DND-41 (cell line): Measurements from ENCODE around the gene NPAS2.

Experiments
- ATAC-seq: fragments of 200-7000 bp; cut with Tn5 transposase; 3 replicates; pipeline ENCODE4 v1.9.1; 2021; ENCODE audit warnings: low read depth; ENCODE audit not compliant: insufficient read depth
- DNase-seq: peaks from one replicate; pipeline ENCODE4 v3.0.0-alpha.2; 2020
- H2AFZ ChIP-seq: 2 replicates; pipeline ENCODE4 v1.6.0; 2012; ENCODE audit warnings: low read depth, low read length
- H3K27ac ChIP-seq: 2 replicates; pipeline ENCODE4 v1.5.1; 2012; ENCODE audit warnings: low read length, inconsistent platforms
- H3K27me3 ChIP-seq: fragments of 200-600 bp; sonication (generic); 2 replicates; pipeline ENCODE4 v1.6.0; 2012; ENCODE audit warnings: low read length, mild to moderate bottlenecking, inconsistent platforms; ENCODE audit not compliant: insufficient read depth, poor library complexity
- H3K36me3 ChIP-seq: 2 replicates; pipeline ENCODE4 v1.5.1; 2012; ENCODE audit warnings: low read length, inconsistent platforms; ENCODE audit not compliant: insufficient read depth
- H3K4me1 ChIP-seq: 2 replicates; pipeline ENCODE4 v1.5.1; 2012; ENCODE audit warnings: mild to moderate bottlenecking, low read length; ENCODE audit not compliant: insufficient read depth
- H3K4me2 ChIP-seq: 2 replicates; pipeline ENCODE4 v1.6.0; 2012; ENCODE audit warnings: mild to moderate bottlenecking, moderate library complexity, low read length, inconsistent platforms; ENCODE audit not compliant: insufficient read depth
- H3K4me3 ChIP-seq, 2 experiments: fragments of 200-600 bp in 1 of 2; shearing (Covaris generic) in 1 of 2; 2 replicates each; pipeline ENCODE4 v1.5.1; 2012 to 2016; ENCODE audit warnings: inconsistent platforms in 2 of 2, low read length in 2 of 2, mild to moderate bottlenecking in 2 of 2, low read depth in 1 of 2, moderate library complexity in 1 of 2
- H3K79me2 ChIP-seq: 2 replicates; pipeline ENCODE4 v1.6.0; 2012; ENCODE audit warnings: low read length, inconsistent platforms; ENCODE audit not compliant: insufficient read depth
- H3K9ac ChIP-seq: 2 replicates; pipeline ENCODE4 v1.6.0; 2012; ENCODE audit warnings: low read depth, mild to moderate bottlenecking, inconsistent platforms, low read length, moderate library complexity
- H3K9me3 ChIP-seq: 2 replicates; pipeline ENCODE4 v1.5.1; 2012; ENCODE audit warnings: low read length, moderate library complexity, mild to moderate bottlenecking, inconsistent platforms; ENCODE audit not compliant: insufficient read depth, severe bottlenecking
- H4K20me1 ChIP-seq: 2 replicates; pipeline ENCODE4 v1.6.0; 2012; ENCODE audit warnings: low read length; ENCODE audit not compliant: insufficient read depth
- EZH2 ChIP-seq: IDR thresholded peaks from 3 replicates; pipeline ENCODE4 v1.6.1; 2012; ENCODE audit warnings: borderline replicate concordance, low read depth, mild to moderate bottlenecking, moderate library complexity, low read length, inconsistent platforms; ENCODE audit not compliant: severe bottlenecking
- TF ChIP-seq, protein P1 (sequence below): IDR thresholded peaks from 2 replicates; pipeline ENCODE4 v1.5.1; 2012; ENCODE audit warnings: borderline replicate concordance, low read length, moderate library complexity, mild to moderate bottlenecking; ENCODE audit not compliant: poor library complexity, severe bottlenecking; ENCODE audit errors: extremely low read depth

The NPAS2 gene

GRCh38 chr2:100791294-100791935 is 28.5 kb upstream of the NPAS2 start:
- Histone ChIP-seq H3K27ac (no peak overlapping the region), H3K4me3 (no peak overlapping the region), H3K79me2 (no peaks in the 10 kb centered on the region), H3K9me3 (no peaks in the 10 kb centered on the region), H3K27me3 (no peaks in the 10 kb centered on the region), H3K9ac (no peak overlapping the region), H2AFZ (no peak overlapping the region), H3K4me2 (no peak overlapping the region), H3K4me1 (no peaks in the 10 kb centered on the region), H4K20me1 (no peaks in the 10 kb centered on the region), H3K36me3 (no peaks in the 10 kb centered on the region)
- DNase-seq: no peak
- TF ChIP-seq, protein P1, sequence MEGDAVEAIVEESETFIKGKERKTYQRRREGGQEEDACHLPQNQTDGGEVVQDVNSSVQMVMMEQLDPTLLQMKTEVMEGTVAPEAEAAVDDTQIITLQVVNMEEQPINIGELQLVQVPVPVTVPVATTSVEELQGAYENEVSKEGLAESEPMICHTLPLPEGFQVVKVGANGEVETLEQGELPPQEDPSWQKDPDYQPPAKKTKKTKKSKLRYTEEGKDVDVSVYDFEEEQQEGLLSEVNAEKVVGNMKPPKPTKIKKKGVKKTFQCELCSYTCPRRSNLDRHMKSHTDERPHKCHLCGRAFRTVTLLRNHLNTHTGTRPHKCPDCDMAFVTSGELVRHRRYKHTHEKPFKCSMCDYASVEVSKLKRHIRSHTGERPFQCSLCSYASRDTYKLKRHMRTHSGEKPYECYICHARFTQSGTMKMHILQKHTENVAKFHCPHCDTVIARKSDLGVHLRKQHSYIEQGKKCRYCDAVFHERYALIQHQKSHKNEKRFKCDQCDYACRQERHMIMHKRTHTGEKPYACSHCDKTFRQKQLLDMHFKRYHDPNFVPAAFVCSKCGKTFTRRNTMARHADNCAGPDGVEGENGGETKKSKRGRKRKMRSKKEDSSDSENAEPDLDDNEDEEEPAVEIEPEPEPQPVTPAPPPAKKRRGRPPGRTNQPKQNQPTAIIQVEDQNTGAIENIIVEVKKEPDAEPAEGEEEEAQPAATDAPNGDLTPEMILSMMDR: no peak
- no peak for TF ChIP-seq EZH2
- ATAC-seq: no peak

DNA sequence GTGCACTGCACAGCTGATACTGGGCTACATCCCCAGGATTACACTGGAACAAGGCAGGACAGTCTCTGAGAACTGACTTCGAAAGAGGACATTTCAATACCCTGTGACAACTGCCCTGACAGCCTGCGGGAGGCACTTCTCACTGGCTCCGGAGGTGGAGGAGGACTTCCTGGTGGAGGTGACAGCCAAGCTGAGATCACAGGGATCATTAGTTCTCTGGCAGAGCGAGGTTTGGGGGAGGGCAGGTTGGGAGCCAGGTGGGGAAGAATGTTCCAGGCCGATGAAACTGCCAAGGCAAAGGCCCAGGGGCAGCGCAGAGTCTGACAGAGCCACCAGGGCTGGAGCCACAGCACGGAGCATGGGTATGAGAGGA is 28.0 kb upstream of the NPAS2 start:
- no peak for DNase-seq
- Histone ChIP-seq H2AFZ (no peak overlapping the region), H3K79me2 (no peaks in the 10 kb centered on the region), H3K9ac (no peak overlapping the region), H3K4me3 (no peak overlapping the region), H3K4me1 (no peaks in the 10 kb centered on the region), H3K36me3 (no peaks in the 10 kb centered on the region), H3K27me3 (no peaks in the 10 kb centered on the region), H3K4me2 (no peak overlapping the region), H3K27ac (no peak overlapping the region), H4K20me1 (no peaks in the 10 kb centered on the region), H3K9me3 (no peaks in the 10 kb centered on the region)
- no peak for ATAC-seq
- no peak for TF ChIP-seq EZH2
- TF ChIP-seq, protein P1: no peak

- no peaks in the 10 kb centered on the region for H3K79me2 ChIP-seq
- no peak overlapping the region for H3K4me2 ChIP-seq
- TF ChIP-seq EZH2: no peak
- TF ChIP-seq, protein P1: no peak
- H4K20me1 ChIP-seq: no peaks in the 10 kb centered on the region
- H3K4me3 ChIP-seq: no peak overlapping the region
- H3K4me1 ChIP-seq: no peaks in the 10 kb centered on the region
- no peaks in the 10 kb centered on the region for H3K9me3 ChIP-seq
- H3K9ac ChIP-seq: no peak overlapping the region
- no peak overlapping the region for H3K27ac ChIP-seq
- H3K36me3 ChIP-seq: no peaks in the 10 kb centered on the region
- ATAC-seq (no peak), DNase-seq (no peak)
- H2AFZ ChIP-seq: no peak overlapping the region
- no peaks in the 10 kb centered on the region for H3K27me3 ChIP-seq
Observed at GRCh38 chr2:100793220-100793619, 26.7 kb upstream of the NPAS2 start.
